GM12872 (cell line): ENCODE data around the gene CNST.

Experiments
- CTCF ChIP-seq: IDR thresholded peaks from 3 replicates; pipeline ENCODE4 v1.5.1; 2011; ENCODE audit warnings: low read depth, mild to moderate bottlenecking, low read length, moderate library complexity; ENCODE audit not compliant: insufficient read depth

CNST gene

GRCh38 chr1:246566128-246566812 lies at the start of gene CNST, which contains the start of gene TFB2M:
TSS of gene CNST (plus strand) at chr1:246566456. CDS start at chr1:246591563, 25,107 bp downstream.
TSS of gene TFB2M (minus strand) at chr1:246566261. CDS start at chr1:246566138, 123 bp downstream.
- TF ChIP-seq CTCF, result no peak

- no peak for TF ChIP-seq CTCF
Measured at GRCh38 chr1:246517391-246517790, 48.9 kb upstream of the CNST start.

GRCh38 chr1:246518456-246519205 lies 47.6 kb upstream of the CNST start:
- TF ChIP-seq CTCF, result no peak

GRCh38 chr1:246519514-246519913 lies 46.7 kb upstream of the CNST start:
- no peak for TF ChIP-seq CTCF

GRCh38 chr1:246526380-246526779 lies 39.9 kb upstream of the CNST start:
- no peak for TF ChIP-seq CTCF

GRCh38 chr1:246526915-246527314 lies 39.3 kb upstream of the CNST start:
- no peak for TF ChIP-seq CTCF

- TF ChIP-seq CTCF, result no peak
Measured at GRCh38 chr1:246527402-246528088, 38.7 kb upstream of the CNST start.
